Tibial artery (tissue), 4 donors: ENCODE results near the gene PLAAT4.

Source experiments
- DNase-seq, 2 donors: peaks; one replicate each; pipeline ENCODE4 v3.0.0-alpha.2; 2019
- H3K27ac ChIP-seq, 2 donors: fragments of 200-600 bp; sonication (generic) in 1 of 2; 1 replicate in 1 of 2; 2 replicates in 1 of 2; pipeline ENCODE4 v1.5.1; 2018 to 2019; ENCODE audit warnings: mild to moderate bottlenecking in 1 of 2
- H3K27me3 ChIP-seq, 2 donors: fragments of 200-600 bp; sonication (generic) in 1 of 2; one replicate each; pipeline versions ENCODE4 v1.5.1 to v1.6.0; 2016 to 2019
- H3K36me3 ChIP-seq, 3 donors: fragments of 200-600 bp; sonication (generic) in 2 of 3; one replicate each; pipeline ENCODE4 v1.5.1; 2016 to 2019; ENCODE audit warnings: mild to moderate bottlenecking in 2 of 3
- H3K4me1 ChIP-seq, 4 donors: fragments of 200-600 bp; sonication (generic) in 2 of 4; 1 replicate in 3 of 4; 2 replicates in 1 of 4; pipeline ENCODE4 v1.5.1; 2016 to 2019
- H3K4me3 ChIP-seq, 2 donors: fragments of 200-600 bp; sonication (generic) in 1 of 2; 1 replicate in 1 of 2; 2 replicates in 1 of 2; pipeline ENCODE4 v1.5.1; 2018 to 2019; ENCODE audit warnings: mild to moderate bottlenecking in 2 of 2
- H3K9me3 ChIP-seq, 3 donors: fragments of 200-600 bp; sonication (generic) in 1 of 3; one replicate each; pipeline ENCODE4 v1.5.1; 2016 to 2019
- intact Hi-C: fragments of 100-400 bp; cut with DNase I; formaldehyde crosslinking; loops from one replicate; pipeline ENCODE4 v1.15.0; 2023; ENCODE audit warnings: low total_unique reads
- TF ChIP-seq, protein P1 (sequence below), 2 experiments: fragments of 200-600 bp in 1 of 2; fragments of 450-650 bp in 1 of 2; IDR thresholded peaks; one replicate each; pipeline ENCODE4 v1.5.1; 2017 to 2019; ENCODE audit warnings: antibody characterized with exemption in 2 of 2, mild to moderate bottlenecking in 1 of 2, moderate library complexity in 1 of 2

The PLAAT4 gene

GRCh38 chr11:63563201-63564055 is 26.8 kb downstream of the PLAAT4 start, which contains the start of gene PLAAT2:
TSS of gene PLAAT2 (minus strand) at chr11:63563379. CDS start at chr11:63563324, 55 bp downstream.
- TF ChIP-seq, protein P1, sequence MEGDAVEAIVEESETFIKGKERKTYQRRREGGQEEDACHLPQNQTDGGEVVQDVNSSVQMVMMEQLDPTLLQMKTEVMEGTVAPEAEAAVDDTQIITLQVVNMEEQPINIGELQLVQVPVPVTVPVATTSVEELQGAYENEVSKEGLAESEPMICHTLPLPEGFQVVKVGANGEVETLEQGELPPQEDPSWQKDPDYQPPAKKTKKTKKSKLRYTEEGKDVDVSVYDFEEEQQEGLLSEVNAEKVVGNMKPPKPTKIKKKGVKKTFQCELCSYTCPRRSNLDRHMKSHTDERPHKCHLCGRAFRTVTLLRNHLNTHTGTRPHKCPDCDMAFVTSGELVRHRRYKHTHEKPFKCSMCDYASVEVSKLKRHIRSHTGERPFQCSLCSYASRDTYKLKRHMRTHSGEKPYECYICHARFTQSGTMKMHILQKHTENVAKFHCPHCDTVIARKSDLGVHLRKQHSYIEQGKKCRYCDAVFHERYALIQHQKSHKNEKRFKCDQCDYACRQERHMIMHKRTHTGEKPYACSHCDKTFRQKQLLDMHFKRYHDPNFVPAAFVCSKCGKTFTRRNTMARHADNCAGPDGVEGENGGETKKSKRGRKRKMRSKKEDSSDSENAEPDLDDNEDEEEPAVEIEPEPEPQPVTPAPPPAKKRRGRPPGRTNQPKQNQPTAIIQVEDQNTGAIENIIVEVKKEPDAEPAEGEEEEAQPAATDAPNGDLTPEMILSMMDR (IDR thresholded peaks at IDR 0.05) = no peak
- Histone ChIP-seq H3K27ac (no peak within 1 kb of the TSS), H3K4me3 (no peak within 1 kb of the TSS), H3K4me1 (peaks cover 0 to 28% (median 19%) of the 10 kb centered on the region in 4 donors), H3K36me3 (no peaks in the 10 kb centered on the region), H3K27me3 (no peaks in the 10 kb centered on the region), H3K9me3 (no peaks in the 10 kb centered on the region)
- intact Hi-C loops = no loop called here
- no peak for DNase-seq

- Histone ChIP-seq H3K27me3 (no peaks in the 10 kb centered on the region), H3K27ac (no peak overlapping the region), H3K36me3 (no peaks in the 10 kb centered on the region), H3K4me1 (peaks cover 0 to 28% (median 19%) of the 10 kb centered on the region in 4 donors), H3K9me3 (no peaks in the 10 kb centered on the region), H3K4me3 (no peak overlapping the region)
- intact Hi-C loops = no loop called here
- DNase-seq = no peak
- TF ChIP-seq, protein P1 (IDR thresholded peaks at IDR 0.05) = no peak
These were observed 27.6 kb downstream of the PLAAT4 start for GRCh38 chr11:63564056-63564774.

DNA sequence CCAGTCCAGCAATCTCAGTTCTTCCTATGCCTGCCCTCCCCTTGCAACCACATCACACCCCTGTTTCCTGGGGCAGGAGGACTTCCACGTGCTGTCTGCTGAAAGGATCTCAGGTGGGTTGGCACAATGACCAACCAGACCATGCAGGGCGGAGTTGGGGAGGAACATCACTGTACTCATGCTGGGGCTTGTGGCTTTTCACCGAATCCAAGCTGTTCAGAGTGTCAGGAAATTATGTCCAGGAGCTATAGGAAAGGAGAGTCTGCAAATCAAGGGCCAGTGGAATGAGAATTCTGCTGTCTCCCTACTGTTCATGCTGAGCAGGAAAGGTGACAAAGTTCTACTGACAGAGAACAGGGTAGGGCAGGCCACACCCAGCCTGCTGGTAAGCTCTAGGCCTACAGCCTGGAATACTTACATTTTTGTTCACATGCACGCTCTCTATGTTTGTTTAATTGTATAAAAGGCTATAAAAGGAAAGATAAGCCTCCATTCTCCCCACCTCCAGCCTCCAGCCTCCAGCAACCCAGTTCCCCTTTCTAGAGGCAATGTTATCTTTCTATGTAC is 28.3 kb downstream of the PLAAT4 start:
- DNase-seq = no peak
- no peak overlapping the region for H3K4me3 ChIP-seq
- H3K4me1 ChIP-seq = peaks cover 0 to 27% (median 18%) of the 10 kb centered on the region in 4 donors
- intact Hi-C loops = no loop called here
- H3K9me3 ChIP-seq = no peaks in the 10 kb centered on the region
- H3K36me3 ChIP-seq = no peaks in the 10 kb centered on the region
- TF ChIP-seq, protein P1 (IDR thresholded peaks at IDR 0.05) = no peak
- H3K27me3 ChIP-seq = no peaks in the 10 kb centered on the region
- no peak overlapping the region for H3K27ac ChIP-seq

- DNase-seq = no peak
These were observed 30.6 kb downstream of the PLAAT4 start for GRCh38 chr11:63567044-63567840.

More at GRCh38 chr11:63567044-63567840, 30.6 kb downstream of the PLAAT4 start:
- Histone ChIP-seq H3K27me3 (no peaks in the 10 kb centered on the region), H3K4me1 (peaks cover 0 to 12% (median 4%) of the 10 kb centered on the region in 4 donors), H3K27ac (no peak overlapping the region), H3K36me3 (no peaks in the 10 kb centered on the region), H3K4me3 (no peak overlapping the region), H3K9me3 (no peaks in the 10 kb centered on the region)
- TF ChIP-seq, protein P1 (IDR thresholded peaks at IDR 0.05) = no peak
- intact Hi-C loops = no loop called here
